Heart left ventricle (tissue), 13 donors: ENCODE data around the gene RIN2.

ENCODE experiments used
- CTCF ChIP-seq, 12 donors: fragments of 200-600 bp; sonication (generic) in 4 of 12; IDR thresholded peaks; one replicate each; pipeline versions ENCODE4 v1.5.0 to v1.8.0; 2018 to 2022; ENCODE audit warnings: antibody characterized with exemption in 12 of 12, mild to moderate bottlenecking in 5 of 12
- POLR2A ChIP-seq, 2 donors: fragments of 450-650 bp; IDR thresholded peaks; one replicate each; pipeline ENCODE4 v1.6.1; 2017; ENCODE audit warnings: antibody characterized with exemption in 2 of 2, mild to moderate bottlenecking in 2 of 2, moderate library complexity in 2 of 2
- donor health status: ischemic (EF 13 %, LVEDD 7.1; RV severe dilation, severe dysfunction).
- donor health status: DM: no; HTN: yes; CAD: no.
- donor health status: DM: no; HTN: no; CAD: no.
- donor health status: ischemic (EF 25% LVEDD 6.9; RV normal size, moderate dysfunction).
- donor health status: ischemic (EF 25% LVEDD 5.7; RV mildly dilated, moderate dysfunction).
- donor health status: ischemic (EF 35%, LVEDD 5.7; RV mildly dilated, moderate dysfunction).
- donor health status: nonischemic (EF 11% LVEDD 7.7; RV severe dilation, severe dysfunction).
- donor health status: DM: yes; HTN: yes; CAD: no.
- donor health status: PGD.
- donor health status: ischemic (EF 29% LVEDD 5.4; RV normal size, mild dysfunction).
- donor health status: nonischemic (EF 23%, LVEDD 6.1; RV moderate dilation, normal function).

GRCh38 chr20:19778404-19778803 lies 20.3 kb downstream of the RIN2 start:
- TF ChIP-seq CTCF (IDR thresholded peaks at IDR 0.05), result no peak
- TF ChIP-seq POLR2A (IDR thresholded peaks at IDR 0.05), result no peak
